OCI-LY7 (cell line): Measurements from ENCODE around the gene GAGE1. TPM values are rescaled to one million over a fixed set of nuclear protein-coding genes. Genes with fewer than 3 reads are reported as not detected.

Source experiments
- BruUV-seq: library from RNA; stranded (reverse); fragments of 400-500 nt; replicated peaks from 2 replicates; lab custom pipeline; 2021; lab: Mats Ljungman, UMichigan
- CTCF ChIA-PET: fragments of 300-600 bp; sonication (Branson Sonifier 250); formaldehyde crosslinking; loops from one replicate; lab custom pipeline; 2022; ENCODE audit warnings: antibody characterized with exemption; ENCODE audit not compliant: unreplicated experiment; lab: Charles Lee
- POLR2A ChIA-PET: fragments of 300-600 bp; sonication (Branson Sonifier 250); formaldehyde crosslinking; loops from one replicate; lab custom pipeline; 2022; ENCODE audit warnings: antibody characterized with exemption; lab: Charles Lee
- DNase-seq: peaks from one replicate; pipeline ENCODE4 v3.0.0-alpha.2; 2015; ENCODE audit warnings: low spot score
- H2AFZ ChIP-seq: fragments of 200-600 bp; sonication (generic), shearing (Covaris generic); 2 replicates; pipeline ENCODE4 v1.6.1; 2014; ENCODE audit warnings: mild to moderate bottlenecking, antibody characterized with exemption, low read length, moderate library complexity
- H3K27ac ChIP-seq: fragments of 200-600 bp; sonication (generic); 2 replicates; pipeline ENCODE4 v1.5.1; 2014; ENCODE audit warnings: mixed run types, low read depth, mild to moderate bottlenecking, moderate library complexity, low read length, inconsistent platforms; ENCODE audit not compliant: poor library complexity, severe bottlenecking
- H3K36me3 ChIP-seq: fragments of 200-600 bp; sonication (generic); 2 replicates; pipeline ENCODE4 v1.6.1; 2014; ENCODE audit warnings: mild to moderate bottlenecking, antibody characterized with exemption, low read length, moderate library complexity, mixed read lengths; ENCODE audit not compliant: insufficient read depth
- H3K4me1 ChIP-seq: fragments of 200-600 bp; sonication (generic); 2 replicates; pipeline ENCODE4 v1.5.1; 2014; ENCODE audit warnings: mild to moderate bottlenecking, low read length; ENCODE audit not compliant: insufficient read depth, poor library complexity, severe bottlenecking
- H3K4me2 ChIP-seq: fragments of 200-600 bp; sonication (generic); 2 replicates; pipeline ENCODE4 v1.6.1; 2014; ENCODE audit warnings: mild to moderate bottlenecking, low read length
- H3K4me3 ChIP-seq: fragments of 200-600 bp; sonication (generic); 2 replicates; pipeline ENCODE4 v1.5.1; 2014; ENCODE audit warnings: mild to moderate bottlenecking, low read depth, low read length; ENCODE audit not compliant: poor library complexity, severe bottlenecking
- H3K79me2 ChIP-seq: fragments of 200-600 bp; sonication (generic); 2 replicates; pipeline ENCODE4 v1.6.1; 2016; ENCODE audit warnings: low read depth, mild to moderate bottlenecking, low read length, moderate library complexity, mixed read lengths; ENCODE audit not compliant: insufficient read depth
- H3K9me2 ChIP-seq: fragments of 200-600 bp; sonication (generic); 2 replicates; pipeline ENCODE4 v1.6.1; 2016; ENCODE audit warnings: mild to moderate bottlenecking, low read length, mixed read lengths; ENCODE audit not compliant: insufficient read depth
- H3K9me3 ChIP-seq: fragments of 200-600 bp; sonication (generic); 2 replicates; pipeline ENCODE4 v1.6.1; 2014; ENCODE audit warnings: mild to moderate bottlenecking, mixed run types, low read length, mixed read lengths
- H4K20me1 ChIP-seq: fragments of 200-600 bp; sonication (generic); 2 replicates; pipeline ENCODE4 v1.6.1; 2014; ENCODE audit warnings: mild to moderate bottlenecking, antibody characterized with exemption, low read length, moderate library complexity, mixed read lengths; ENCODE audit not compliant: insufficient read depth
- EZH2phosphoT487 ChIP-seq: fragments of 200-600 bp; sonication (generic); IDR thresholded peaks from 2 replicates; pipeline ENCODE4 v1.6.1; 2018; ENCODE audit warnings: low read depth, borderline replicate concordance, mild to moderate bottlenecking, mixed run types, antibody characterized with exemption, low read length, moderate library complexity, mixed read lengths
- intact Hi-C: fragments of 100-400 bp; cut with micrococcal nuclease; formaldehyde crosslinking; loops from one replicate; pipeline ENCODE4 v1.10.0; 2022; ENCODE audit not compliant: unreplicated experiment
- total RNA-seq, 2 experiments: library from RNA; depleted of rRNA in 1 of 2; stranded (reverse); fragments of >200 nt in 1 of 2; shearing (Covaris generic) in 1 of 2; gene quantifications; 2 replicates each; pipeline ENCODE4 v1.2.3, GENCODE V29; 2014 to 2022
- TF ChIP-seq, protein P1 (sequence below): fragments of 200-600 bp; sonication (generic); conservative IDR thresholded peaks from 2 replicates; pipeline ENCODE4 v1.5.1; 2014; ENCODE audit warnings: mild to moderate bottlenecking, antibody characterized with exemption, low read length, moderate library complexity, mixed read lengths

Gene GAGE1
- total RNA-seq, 2 experiments from 2014 or later, result not detected

DNA sequence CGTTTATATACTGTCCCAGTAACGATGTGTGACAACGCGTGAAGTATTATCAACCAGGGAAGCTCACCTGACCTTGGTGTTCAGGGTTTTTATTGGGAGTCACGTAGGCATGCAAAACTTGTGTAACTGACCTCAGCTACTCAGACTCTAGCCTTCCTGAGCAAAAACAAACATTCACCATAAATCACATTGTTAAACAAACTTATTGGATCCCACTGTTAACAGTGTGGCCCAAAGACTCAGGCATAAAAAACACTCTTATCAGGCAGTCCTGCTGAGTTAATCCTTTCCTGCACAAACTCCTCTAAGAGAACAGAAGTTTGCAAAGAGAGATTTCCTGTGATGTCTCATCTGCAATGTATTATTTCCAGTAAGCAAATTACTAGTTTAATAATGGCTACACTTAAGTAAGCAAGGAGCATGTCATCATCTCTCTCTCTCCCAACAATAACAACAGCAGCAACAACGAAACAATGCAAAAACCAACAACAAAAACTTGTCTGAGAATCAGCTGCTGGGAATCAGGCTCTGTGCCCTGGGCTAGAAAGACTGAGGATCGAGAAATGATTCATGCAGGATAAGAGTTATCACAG, 12.0 kb downstream of the GAGE1 start:
- no peak for DNase-seq
- H3K9me3 ChIP-seq, result no peaks in the 10 kb centered on the region
- no peaks in the 10 kb centered on the region for H3K79me2 ChIP-seq
- H3K27ac ChIP-seq, result no peak overlapping the region
- H4K20me1 ChIP-seq, result no peaks in the 10 kb centered on the region
- BruUV-seq, result no TSS peak
- TF ChIP-seq, protein P1, sequence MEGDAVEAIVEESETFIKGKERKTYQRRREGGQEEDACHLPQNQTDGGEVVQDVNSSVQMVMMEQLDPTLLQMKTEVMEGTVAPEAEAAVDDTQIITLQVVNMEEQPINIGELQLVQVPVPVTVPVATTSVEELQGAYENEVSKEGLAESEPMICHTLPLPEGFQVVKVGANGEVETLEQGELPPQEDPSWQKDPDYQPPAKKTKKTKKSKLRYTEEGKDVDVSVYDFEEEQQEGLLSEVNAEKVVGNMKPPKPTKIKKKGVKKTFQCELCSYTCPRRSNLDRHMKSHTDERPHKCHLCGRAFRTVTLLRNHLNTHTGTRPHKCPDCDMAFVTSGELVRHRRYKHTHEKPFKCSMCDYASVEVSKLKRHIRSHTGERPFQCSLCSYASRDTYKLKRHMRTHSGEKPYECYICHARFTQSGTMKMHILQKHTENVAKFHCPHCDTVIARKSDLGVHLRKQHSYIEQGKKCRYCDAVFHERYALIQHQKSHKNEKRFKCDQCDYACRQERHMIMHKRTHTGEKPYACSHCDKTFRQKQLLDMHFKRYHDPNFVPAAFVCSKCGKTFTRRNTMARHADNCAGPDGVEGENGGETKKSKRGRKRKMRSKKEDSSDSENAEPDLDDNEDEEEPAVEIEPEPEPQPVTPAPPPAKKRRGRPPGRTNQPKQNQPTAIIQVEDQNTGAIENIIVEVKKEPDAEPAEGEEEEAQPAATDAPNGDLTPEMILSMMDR, result no peak
- TF ChIP-seq EZH2phosphoT487, result no peak
- no peak overlapping the region for H3K4me3 ChIP-seq
- CTCF ChIA-PET, result no interaction called here
- intact Hi-C loops, result no loop called here
- POLR2A ChIA-PET, result no interaction called here
- H2AFZ ChIP-seq, result no peak overlapping the region
- H3K4me2 ChIP-seq, result no peak overlapping the region
- no peaks in the 10 kb centered on the region for H3K9me2 ChIP-seq
- H3K36me3 ChIP-seq, result no peaks in the 10 kb centered on the region
- H3K4me1 ChIP-seq, result no peaks in the 10 kb centered on the region

DNA sequence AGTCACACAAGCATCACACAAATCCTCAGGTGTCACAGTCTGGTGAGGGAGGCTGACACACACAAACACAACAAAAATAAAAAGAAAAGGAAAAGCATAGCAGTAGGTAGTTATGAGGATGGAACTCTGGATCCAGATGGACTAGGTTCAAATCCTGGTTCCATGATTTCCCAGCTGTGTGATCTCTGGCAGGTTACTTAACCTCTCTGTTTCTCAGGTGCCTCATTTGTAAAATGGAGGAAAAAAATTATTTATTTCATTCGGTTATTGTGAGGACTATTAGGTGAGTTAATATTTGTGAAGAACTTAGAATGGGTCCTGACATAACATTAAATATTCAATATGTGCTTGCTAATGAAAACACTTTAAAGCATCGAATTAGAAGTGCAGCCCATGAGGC, 19.8 kb downstream of the GAGE1 start:
- H3K36me3 ChIP-seq, result no peaks in the 10 kb centered on the region
- H3K4me2 ChIP-seq, result no peak overlapping the region
- TF ChIP-seq, protein P1, result no peak
- no peak for TF ChIP-seq EZH2phosphoT487
- CTCF ChIA-PET, result no interaction called here
- no peak overlapping the region for H3K27ac ChIP-seq
- H2AFZ ChIP-seq, result no peak overlapping the region
- DNase-seq, result no peak
- POLR2A ChIA-PET, result no interaction called here
- H3K4me1 ChIP-seq, result no peaks in the 10 kb centered on the region
- intact Hi-C loops, result no loop called here
- H4K20me1 ChIP-seq, result no peaks in the 10 kb centered on the region
- no peak overlapping the region for H3K4me3 ChIP-seq
- H3K9me3 ChIP-seq, result no peaks in the 10 kb centered on the region
- no TSS peak for BruUV-seq
- no peaks in the 10 kb centered on the region for H3K9me2 ChIP-seq
- no peaks in the 10 kb centered on the region for H3K79me2 ChIP-seq

DNA sequence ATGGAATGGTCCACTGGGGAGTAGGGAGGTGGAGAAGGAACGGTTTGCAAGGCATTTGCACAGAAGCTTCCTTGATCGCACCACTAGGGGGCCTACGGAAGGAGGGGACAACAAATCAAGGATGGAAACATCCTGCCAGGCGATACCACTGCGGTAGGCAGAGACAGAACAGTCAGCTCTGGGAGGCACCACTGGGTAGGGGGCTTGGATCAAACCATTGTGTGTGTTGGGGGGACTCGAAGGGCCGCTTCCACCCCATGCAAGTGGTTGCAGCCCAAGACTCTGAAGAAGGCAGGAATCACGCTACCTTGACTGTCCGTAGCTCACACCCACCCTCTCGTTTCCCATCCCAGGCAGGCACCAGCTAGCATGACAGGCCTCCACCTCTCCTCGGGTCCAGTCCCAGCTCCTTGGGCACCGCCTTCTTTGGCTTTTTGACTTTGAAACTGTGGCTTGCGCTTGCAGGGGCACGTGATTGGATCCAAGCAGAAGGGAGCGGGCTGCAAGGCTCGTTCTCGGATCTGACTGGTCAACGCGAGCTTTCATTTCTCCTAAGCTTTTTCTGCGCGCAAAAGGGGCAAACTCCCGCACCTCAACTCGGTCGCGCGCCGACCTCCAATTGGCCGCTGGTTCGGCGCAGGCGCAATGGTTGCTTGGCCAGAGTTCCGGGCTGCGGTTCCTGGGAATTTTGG, 28.4 kb downstream of the GAGE1 start:
- Histone ChIP-seq H3K4me3 (no peak overlapping the region), H2AFZ (no peak overlapping the region), H3K27ac (no peak overlapping the region), H3K9me3 (no peaks in the 10 kb centered on the region), H3K4me1 (no peaks in the 10 kb centered on the region), H4K20me1 (no peaks in the 10 kb centered on the region), H3K4me2 (no peak overlapping the region), H3K36me3 (no peaks in the 10 kb centered on the region), H3K9me2 (no peaks in the 10 kb centered on the region), H3K79me2 (no peaks in the 10 kb centered on the region)
- DNase-seq, result no peak
- no peak for TF ChIP-seq EZH2phosphoT487
- TF ChIP-seq, protein P1, result 0 out of 2 replicates have a peak, but pooled peaks have one; percentile 31
- intact Hi-C loops, result no loop called here
- no TSS peak for BruUV-seq
- CTCF ChIA-PET, result no interaction called here
- POLR2A ChIA-PET, result no interaction called here
